K562 (cell line): ENCODE results near the gene CCL27. TPM values are rescaled to one million over a fixed set of nuclear protein-coding genes. Genes with fewer than 3 reads are reported as not detected.

Experiments
- CHD7 ChIP-seq: fragments of 200-600 bp; sonication (generic); IDR thresholded peaks from one replicate; pipeline ENCODE4 v1.6.1; 2012; ENCODE audit warnings: mild to moderate bottlenecking, low read depth, low read length, inconsistent platforms
- DMBX1 ChIP-seq: fragments of 250-450 bp; sonication (Bioruptor Pico); IDR thresholded peaks from 2 replicates; pipeline ENCODE4 v1.8.0; 2022; ENCODE audit warnings: inconsistent platforms, mild to moderate bottlenecking, moderate library complexity, borderline replicate concordance
- EGR1 ChIP-seq: fragments of 450-650 bp; conservative IDR thresholded peaks from 2 replicates; pipeline ENCODE4 v1.6.1; 2017; ENCODE audit warnings: mild to moderate bottlenecking
- ELF2 ChIP-seq: fragments of 250-450 bp; sonication (Bioruptor Pico); IDR thresholded peaks from 2 replicates; pipeline ENCODE4 v1.5.0; 2021; ENCODE audit warnings: mild to moderate bottlenecking
- HLTF ChIP-seq: fragments of 450-650 bp; IDR thresholded peaks from 2 replicates; pipeline ENCODE4 v1.6.1; 2016
- KDM5B ChIP-seq: fragments of 200-600 bp; sonication (generic); IDR thresholded peaks from 2 replicates; pipeline ENCODE4 v1.6.1; 2012; ENCODE audit warnings: low read depth, mild to moderate bottlenecking, moderate library complexity, low read length, control low read depth, inconsistent platforms; ENCODE audit not compliant: insufficient replicate concordance
- MEIS2 ChIP-seq: fragments of 450-650 bp; IDR thresholded peaks from 2 replicates; pipeline ENCODE4 v1.6.1; 2014; ENCODE audit warnings: mild to moderate bottlenecking; ENCODE audit not compliant: partially characterized antibody
- NFATC3 ChIP-seq: fragments of 450-650 bp; IDR thresholded peaks from 2 replicates; pipeline ENCODE4 v1.6.1; 2017; ENCODE audit warnings: mild to moderate bottlenecking
- NR0B1 ChIP-seq: fragments of 450-650 bp; IDR thresholded peaks from one replicate; pipeline ENCODE4 v1.6.1; 2018; ENCODE audit warnings: mild to moderate bottlenecking, moderate library complexity; ENCODE audit not compliant: partially characterized antibody
- PCBP1 ChIP-seq: fragments of 200-400 bp; formaldehyde crosslinking; IDR thresholded peaks from 2 replicates; pipeline ENCODE4 v1.6.1; 2018; ENCODE audit warnings: mild to moderate bottlenecking, low read depth, low read length; ENCODE audit not compliant: poor library complexity, severe bottlenecking
- RAD21 ChIP-seq, 2 experiments: fragments of 250-450 bp in 1 of 2; fragments of 450-650 bp in 1 of 2; sonication (Bioruptor Pico) in 1 of 2; formaldehyde crosslinking in 1 of 2; IDR thresholded peaks in 1 of 2; conservative IDR thresholded peaks in 1 of 2; 2 replicates each; pipeline versions ENCODE4 v1.4.0 to v1.8.0; 2020 to 2022; ENCODE audit warnings: mild to moderate bottlenecking in 2 of 2, moderate library complexity in 1 of 2
- ZBTB8A ChIP-seq: fragments of 450-650 bp; IDR thresholded peaks from 2 replicates; pipeline ENCODE4 v1.6.1; 2018; ENCODE audit warnings: mild to moderate bottlenecking, moderate library complexity; ENCODE audit not compliant: partially characterized antibody
- ZFP30 ChIP-seq: fragments of 250-450 bp; sonication (Bioruptor Pico); IDR thresholded peaks from 2 replicates; pipeline ENCODE4 v1.8.0; 2022; ENCODE audit warnings: moderate library complexity, mild to moderate bottlenecking, inconsistent platforms, borderline replicate concordance
- ZNF12 ChIP-seq: sonication (generic); formaldehyde crosslinking; IDR thresholded peaks from 2 replicates; pipeline ENCODE4 v1.4.0; 2020; ENCODE audit warnings: mild to moderate bottlenecking, missing genetic modification reagents
- polyA plus RNA-seq, 8 experiments: library from polyadenylated mRNA; depleted of rRNA in 4 of 8; stranded (reverse) in 5 of 8; unstranded in 3 of 8; fragments of >200 nt; fragmentation: Nextera tagmentation in 2 of 8; fragmentation: Illumina TruSeq in 1 of 8; extraction: Ambion mirVana in 2 of 8; extraction: Trizol in 1 of 8; gene quantifications; 2 replicates each; pipeline versions ENCODE4 v1.2.1 to v1.2.3, GENCODE V29; 2011 to 2014; ENCODE audit warnings: inconsistent platforms in 1 of 8, missing spikeins in 1 of 8
- total RNA-seq, 7 experiments: library from RNA; depleted of rRNA in 6 of 7; stranded (reverse); fragments of >200 nt in 6 of 7; fragmentation: Illumina TruSeq in 2 of 7; extraction: Trizol in 2 of 7; gene quantifications; 2 replicates each; pipeline versions ENCODE4 v1.2.1 to v1.2.3, GENCODE V29; 2011 to 2021; ENCODE audit warnings: low replicate concordance in 1 of 7

Gene CCL27
- total and polyA plus RNA-seq, 9 of the 15 experiments (the other 6 are each of a cell fraction or from before 2014, with no cell fraction given), result 0.10 to 0.53 (median 0.27) TPM; not detected in 5

DNA sequence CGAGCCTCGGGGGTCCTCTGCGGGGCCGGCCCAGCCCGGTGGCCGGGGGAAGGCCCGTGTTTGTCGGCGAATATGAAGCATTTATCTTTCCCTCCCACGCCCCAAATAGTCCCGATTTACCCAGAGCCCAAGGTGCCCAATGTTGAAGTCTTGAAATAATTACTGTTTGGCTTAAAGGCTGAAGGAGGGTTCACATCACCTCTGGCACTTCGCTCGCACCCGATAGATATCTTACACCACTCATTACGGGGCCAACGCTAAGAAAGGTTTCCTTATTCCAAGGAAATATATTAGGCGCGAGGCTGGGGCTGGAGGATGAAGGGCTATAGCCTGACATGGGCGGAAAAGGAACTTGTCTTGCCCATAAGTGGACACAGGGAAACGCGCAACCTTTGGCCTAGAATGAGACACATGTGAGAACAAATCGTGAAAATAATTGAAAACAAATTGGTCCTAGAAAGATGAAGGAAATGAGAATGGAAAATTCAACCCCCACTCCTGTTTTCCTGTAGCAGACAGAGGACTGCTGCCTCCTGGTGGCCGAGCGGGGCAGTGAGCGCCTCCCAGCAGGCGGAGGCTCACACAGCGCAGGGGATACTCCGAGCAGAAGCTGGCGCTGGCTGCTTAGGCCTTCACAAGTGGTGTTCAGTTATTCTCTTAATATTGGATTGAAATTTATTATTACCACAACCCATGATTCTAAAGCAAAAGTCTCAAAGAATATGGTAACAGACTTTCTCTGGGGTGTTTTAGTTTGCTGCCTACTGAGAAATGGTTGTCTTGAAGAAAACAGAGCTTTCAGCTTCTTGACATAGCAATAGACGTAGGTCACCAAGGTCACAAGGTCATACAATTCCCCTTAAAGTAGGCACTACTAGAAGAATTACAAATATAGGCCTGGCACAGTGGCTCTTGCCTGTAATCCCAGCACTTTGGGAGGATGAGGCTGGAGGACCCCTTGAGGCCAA, 39.6 kb upstream of the CCL27 start (continued):
- TF ChIP-seq NR0B1, result no peak
- TF ChIP-seq DMBX1 (CRISPR knock-in tag), result no peak
- no peak for TF ChIP-seq NFATC3
- TF ChIP-seq ZNF12, result no peak
- TF ChIP-seq HLTF, result no peak
- 0 out of 2 replicates have a peak, but pooled peaks have one; percentile 28 for TF ChIP-seq EGR1
- no peak for TF ChIP-seq ZBTB8A
- peak; percentile 54 to 76 for TF ChIP-seq RAD21 (CRISPR knock-in tag; conservative IDR thresholded peaks at IDR 0.05 in 1 of 2, IDR thresholded peaks at IDR 0.05 in 1 of 2)
- TF ChIP-seq PCBP1, result no peak
- no peak for TF ChIP-seq ELF2
- TF ChIP-seq ZFP30 (CRISPR knock-in tag), result no peak
- TF ChIP-seq KDM5B, result no peak
- TF ChIP-seq CHD7, result no peak
- no peak for TF ChIP-seq MEIS2
